H1 (cell line): ENCODE measurements around the gene PLEKHG5. TPM values are rescaled to one million over a fixed set of nuclear protein-coding genes. Genes with fewer than 3 reads are reported as not detected.

Source experiments
- CTCF ChIA-PET: fragments of 300-600 bp; sonication (Branson Sonifier 250); formaldehyde crosslinking; loops from one replicate; lab custom pipeline; 2021; ENCODE audit not compliant: partially characterized antibody; lab: Charles Lee
- POLR2A ChIA-PET: fragments of 300-600 bp; sonication (Branson Sonifier 250); formaldehyde crosslinking; loops from one replicate; lab custom pipeline; 2021; ENCODE audit warnings: inconsistent platforms; ENCODE audit not compliant: partially characterized antibody; lab: Charles Lee
- DNase-seq, 2 experiments: peaks; one replicate each; pipeline versions ENCODE4 v3.0.0 to v3.0.0-alpha.2; 2010 to 2022; ENCODE audit warnings: low spot score in 2 of 2, low read depth in 1 of 2, mixed read lengths in 1 of 2
- FAIRE-seq: peaks from 2 replicates; lab custom pipeline; 2011; peaks lifted over from hg19 to GRCh38; lab: Jason Lieb, UNC
- H2AFZ ChIP-seq: 2 replicates; pipeline ENCODE4 v1.8.1; 2012; ENCODE audit warnings: low read length, inconsistent platforms
- H2AK5ac ChIP-seq: 2 replicates; pipeline ENCODE4 v1.6.1; 2013; ENCODE audit warnings: low read depth, low read length
- H2BK120ac ChIP-seq: replicated peaks from 2 replicates; pipeline ENCODE3; 2013; ENCODE audit warnings: low read depth, low read length, inconsistent platforms
- H2BK12ac ChIP-seq: 2 replicates; pipeline ENCODE4 v1.6.1; 2013; ENCODE audit warnings: low read depth, low read length
- H2BK15ac ChIP-seq: 2 replicates; pipeline ENCODE4 v1.6.1; 2013; ENCODE audit warnings: low read length
- H2BK20ac ChIP-seq: 2 replicates; pipeline ENCODE4 v1.6.1; 2013; ENCODE audit warnings: low read length
- H2BK5ac ChIP-seq: 2 replicates; pipeline ENCODE4 v1.6.1; 2013; ENCODE audit warnings: low read depth, low read length
- H3K14ac ChIP-seq: 2 replicates; pipeline ENCODE4 v1.6.1; 2013; ENCODE audit warnings: inconsistent platforms; ENCODE audit not compliant: insufficient read length
- H3K18ac ChIP-seq: 2 replicates; pipeline ENCODE4 v1.6.1; 2013; ENCODE audit warnings: low read length; ENCODE audit errors: extremely low read depth
- H3K23ac ChIP-seq: 2 replicates; pipeline ENCODE4 v1.6.1; 2013; ENCODE audit warnings: inconsistent platforms; ENCODE audit not compliant: insufficient read length
- H3K23me2 ChIP-seq: 2 replicates; pipeline ENCODE4 v1.6.1; 2013; ENCODE audit warnings: low read depth, low read length
- H3K27ac ChIP-seq: 2 replicates; pipeline ENCODE4 v1.6.1; 2011; ENCODE audit warnings: low read depth, low read length, inconsistent platforms
- H3K27me3 ChIP-seq, 4 experiments: replicated peaks in 1 of 4; 1 replicate in 1 of 4; 2 replicates in 3 of 4; pipeline versions ENCODE4 v1.6.1 to v1.8.1; 2011 to 2013; ENCODE audit warnings: low read length in 3 of 4, mild to moderate bottlenecking in 3 of 4, inconsistent platforms in 2 of 4, mixed read lengths in 2 of 4, moderate library complexity in 1 of 4; ENCODE audit not compliant: control insufficient read depth in 3 of 4, insufficient read depth in 3 of 4; ENCODE audit errors: extremely low read depth in 1 of 4
- H3K36me3 ChIP-seq, 4 experiments: 2 replicates each; pipeline versions ENCODE4 v1.6.1 to v1.8.1; 2011 to 2013; ENCODE audit warnings: mild to moderate bottlenecking in 4 of 4, low read length in 3 of 4, moderate library complexity in 2 of 4, control low read depth in 1 of 4, inconsistent platforms in 1 of 4; ENCODE audit not compliant: insufficient read depth in 4 of 4, control insufficient read depth in 2 of 4
- H3K4ac ChIP-seq: replicated peaks from 2 replicates; pipeline ENCODE3; 2013; ENCODE audit warnings: low read length, low read depth, mixed read lengths, inconsistent platforms; ENCODE audit not compliant: insufficient read length
- H3K4me1 ChIP-seq, 4 experiments: replicated peaks in 1 of 4; 1 replicate in 1 of 4; 2 replicates in 3 of 4; pipeline versions ENCODE4 v1.6.1 to v1.8.1; 2011 to 2013; ENCODE audit warnings: low read length in 3 of 4, inconsistent platforms in 2 of 4, mixed read lengths in 1 of 4; ENCODE audit not compliant: insufficient read depth in 4 of 4, control insufficient read depth in 3 of 4
- H3K4me2 ChIP-seq, 2 experiments: 2 replicates each; pipeline versions ENCODE4 v1.6.1 to v1.8.1; 2011 to 2013; ENCODE audit warnings: low read depth in 2 of 2, low read length in 2 of 2, control low read depth in 1 of 2, inconsistent platforms in 1 of 2, mild to moderate bottlenecking in 1 of 2; ENCODE audit not compliant: insufficient read depth in 1 of 2
- H3K4me3 ChIP-seq, 4 experiments: fragments of 200-600, 300-600 bp in 1 of 4; sonication (generic), shearing (Covaris generic), sonication (Bioruptor Twin) in 1 of 4; 2 replicates each; pipeline versions ENCODE4 v1.5.1 to v1.8.1; 2011 to 2016; ENCODE audit warnings: low read length in 4 of 4, low read depth in 3 of 4, control low read depth in 2 of 4, inconsistent platforms in 2 of 4, mild to moderate bottlenecking in 2 of 4, mixed read lengths in 1 of 4, moderate library complexity in 1 of 4; ENCODE audit not compliant: insufficient read depth in 2 of 4; ENCODE audit errors: extremely low read depth in 1 of 4
- H3K56ac ChIP-seq: replicated peaks from 2 replicates; pipeline ENCODE3; 2013; ENCODE audit warnings: low read depth, mild to moderate bottlenecking, mixed read lengths, low read length, inconsistent platforms; ENCODE audit not compliant: insufficient read length
- H3K79me1 ChIP-seq: 2 replicates; pipeline ENCODE4 v1.6.1; 2013; ENCODE audit warnings: low read depth, low read length, control low read depth
- H3K79me2 ChIP-seq, 2 experiments: 2 replicates each; pipeline versions ENCODE4 v1.6.1 to v1.8.1; 2012 to 2013; ENCODE audit warnings: low read length in 2 of 2, mild to moderate bottlenecking in 2 of 2, inconsistent platforms in 1 of 2; ENCODE audit not compliant: insufficient read depth in 2 of 2, control insufficient read depth in 1 of 2
- H3K9ac ChIP-seq, 4 experiments: replicated peaks in 1 of 4; 1 replicate in 1 of 4; 2 replicates in 3 of 4; pipeline versions ENCODE4 v1.6.1 to v1.8.1; 2011 to 2013; ENCODE audit warnings: low read depth in 3 of 4, low read length in 3 of 4, control low read depth in 2 of 4, mild to moderate bottlenecking in 2 of 4, moderate library complexity in 2 of 4, inconsistent platforms in 1 of 4; ENCODE audit errors: extremely low read depth in 1 of 4
- H3K9me3 ChIP-seq, 2 experiments: 2 replicates each; pipeline versions ENCODE4 v1.6.1 to v1.8.1; 2012 to 2013; ENCODE audit warnings: mild to moderate bottlenecking in 2 of 2, moderate library complexity in 2 of 2, control low read depth in 1 of 2, inconsistent platforms in 1 of 2, low read depth in 1 of 2, low read length in 1 of 2, mixed read lengths in 1 of 2; ENCODE audit not compliant: insufficient read depth in 2 of 2
- H4K20me1 ChIP-seq, 2 experiments: replicated peaks in 1 of 2; 2 replicates each; pipeline versions ENCODE3 to v1.8.1; 2011 to 2013; ENCODE audit warnings: inconsistent platforms in 2 of 2, low read length in 2 of 2, mild to moderate bottlenecking in 1 of 2; ENCODE audit not compliant: insufficient read depth in 2 of 2, control insufficient read depth in 1 of 2
- H4K5ac ChIP-seq: 2 replicates; pipeline ENCODE4 v1.6.1; 2013; ENCODE audit warnings: low read length, low read depth, mixed read lengths, inconsistent platforms; ENCODE audit not compliant: insufficient read length
- H4K8ac ChIP-seq: 2 replicates; pipeline ENCODE4 v1.8.0; 2013; ENCODE audit warnings: mild to moderate bottlenecking, moderate library complexity, low read length, inconsistent platforms; ENCODE audit not compliant: insufficient read depth; ENCODE audit errors: extremely low read depth
- H4K91ac ChIP-seq: replicated peaks from 2 replicates; pipeline ENCODE3; 2013; ENCODE audit warnings: low read length, mixed read lengths, inconsistent platforms; ENCODE audit not compliant: insufficient read length
- BACH1 ChIP-seq: IDR thresholded peaks from 2 replicates; pipeline ENCODE4 v1.6.1; 2012; ENCODE audit warnings: low read length, improper control_type of control experiment
- CHD2 ChIP-seq: IDR thresholded peaks from 2 replicates; pipeline ENCODE4 v1.6.1; 2012; ENCODE audit warnings: low read length, improper control_type of control experiment
- EGR1 ChIP-seq: IDR thresholded peaks from 2 replicates; pipeline ENCODE4 v1.6.1; 2011; ENCODE audit warnings: low read depth, low read length, borderline replicate concordance
- EP300 ChIP-seq, 2 experiments: IDR thresholded peaks; 1 replicate in 1 of 2; 2 replicates in 1 of 2; pipeline ENCODE4 v1.6.1; 2011 to 2012; ENCODE audit warnings: low read depth in 2 of 2, low read length in 2 of 2, mild to moderate bottlenecking in 2 of 2, borderline replicate concordance in 1 of 2, inconsistent platforms in 1 of 2, moderate library complexity in 1 of 2
- FOSL1 ChIP-seq: IDR thresholded peaks from 2 replicates; pipeline ENCODE4 v1.6.1; 2011; ENCODE audit warnings: mild to moderate bottlenecking, low read depth, low read length, moderate library complexity; ENCODE audit not compliant: insufficient read depth
- NRF1 ChIP-seq: IDR thresholded peaks from 2 replicates; pipeline ENCODE4 v1.6.1; 2011; ENCODE audit warnings: mild to moderate bottlenecking, low read depth, low read length, improper control_type of control experiment
- POU5F1 ChIP-seq: IDR thresholded peaks from 2 replicates; pipeline ENCODE4 v1.6.1; 2011; ENCODE audit warnings: low read depth, mild to moderate bottlenecking, low read length, moderate library complexity
- SP2 ChIP-seq: IDR thresholded peaks from 2 replicates; pipeline ENCODE4 v1.6.1; 2012; ENCODE audit warnings: mild to moderate bottlenecking, low read length, inconsistent platforms
- SP4 ChIP-seq: IDR thresholded peaks from 2 replicates; pipeline ENCODE4 v1.6.1; 2012; ENCODE audit warnings: low read length, inconsistent platforms
- SRF ChIP-seq: IDR thresholded peaks from 2 replicates; pipeline ENCODE4 v1.6.1; 2011; ENCODE audit warnings: mild to moderate bottlenecking, low read depth, low read length, moderate library complexity
- SUZ12 ChIP-seq: fragments of 200-600 bp; sonication (generic); IDR thresholded peaks from 2 replicates; pipeline ENCODE4 v1.6.1; 2012; ENCODE audit warnings: mild to moderate bottlenecking, inconsistent platforms, low read length, moderate library complexity, mixed read lengths
- TBP ChIP-seq: IDR thresholded peaks from 2 replicates; pipeline ENCODE4 v1.6.1; 2011; ENCODE audit warnings: low read depth, low read length, improper control_type of control experiment
- ZNF274 ChIP-seq: IDR thresholded peaks from 2 replicates; pipeline ENCODE4 v1.7.0; 2012; ENCODE audit warnings: low read length, borderline replicate concordance; ENCODE audit errors: extremely low read depth
- WGBS, 2 experiments: shearing (Covaris generic) in 1 of 2; methylation state at CpG; one replicate each; pipeline versions ENCODE4 v1.1.6 to v1.1.7; 2013 to 2015; ENCODE audit warnings: low lambda C conversion rate in 2 of 2, mixed read lengths in 2 of 2, inconsistent platforms in 1 of 2, low coverage in 1 of 2, missing lambda C conversion rate in 1 of 2; ENCODE audit not compliant: insufficient replicate concordance in 2 of 2, insufficient coverage in 1 of 2, insufficient read length in 1 of 2; ENCODE audit errors: extremely low coverage in 1 of 2, missing lambda C conversion rate in 1 of 2; 5-methylcytosine and 5-hydroxymethylcytosine counted together
- polyA plus RNA-seq, 7 experiments: library from polyadenylated mRNA; depleted of rRNA in 3 of 7; stranded (reverse) in 5 of 7; unstranded in 2 of 7; fragments of >200 nt in 5 of 7; fragments of 200-250 nt in 2 of 7; gene quantifications; 1 replicate in 5 of 7; 2 replicates in 1 of 7; 4 replicates in 1 of 7; pipeline versions ENCODE4 v1.2.1 to v1.2.3, GENCODE V29; 2011 to 2013; ENCODE audit warnings: missing spikeins in 2 of 7, mixed read lengths in 2 of 7
- total RNA-seq: library from RNA; stranded (reverse); fragmentation: NEBNext Ultra II Directional; extraction: Animal tissue kit (Norgen Biotek cat#: 25700); gene quantifications from 2 replicates; pipeline ENCODE4 v1.2.1, GENCODE V29; 2021

The PLEKHG5 gene
- total and polyA plus RNA-seq, 2 of the 8 experiments (the other 6 are each of a cell fraction or from before 2014, with no cell fraction given): 10.4 to 13.8 TPM

DNA sequence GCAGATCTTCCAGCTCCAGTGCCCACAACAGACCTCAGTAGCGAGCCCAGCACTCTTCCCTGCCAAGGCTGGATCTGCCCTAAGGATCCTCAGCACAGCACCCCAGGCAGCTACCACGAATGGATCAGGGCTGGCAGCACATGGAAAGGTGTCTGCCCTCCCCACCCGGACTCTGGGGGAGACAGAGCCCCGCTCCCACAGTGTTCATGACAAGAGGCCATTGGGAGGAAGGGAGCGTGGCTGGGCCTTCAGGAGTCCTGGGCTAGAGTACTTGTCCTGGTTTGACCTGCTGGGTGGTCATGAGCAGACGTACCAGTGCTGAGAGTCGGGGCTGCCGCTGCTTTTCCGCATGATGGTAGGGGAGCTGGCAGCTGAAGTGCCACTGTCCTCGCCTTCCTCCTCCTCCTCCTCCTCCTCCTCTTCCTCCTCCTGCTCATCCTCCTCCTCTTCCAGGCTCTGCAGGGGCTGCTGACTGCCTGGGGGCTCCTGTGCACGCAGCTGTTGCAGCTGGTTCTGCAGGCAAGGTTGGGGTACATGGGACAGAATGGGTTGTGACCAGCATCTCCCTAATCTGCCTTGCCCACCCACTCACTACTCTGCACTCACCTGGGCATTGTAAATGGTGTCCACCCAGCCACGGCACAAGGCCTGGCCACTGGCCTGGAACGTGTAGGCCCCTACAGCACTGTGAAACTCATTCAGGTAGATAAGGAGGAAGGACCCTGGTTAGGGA is 22.6 kb downstream of the PLEKHG5 start:
- Histone ChIP-seq H2AK5ac (no peak overlapping the region), H3K27me3 (peaks cover 0 to 7% (median 3%) of the 10 kb centered on the region in 4 experiments; a peak in 2 of 7 replicates), H3K56ac (no peak overlapping the region), H3K27ac (no peak overlapping the region), H4K8ac (no peak overlapping the region), H2AFZ (no peak overlapping the region), H2BK20ac (no peak overlapping the region), H3K9ac (no peak overlapping the region), H2BK15ac (no peak overlapping the region), H4K20me1 (peaks cover 5 to 12% of the 10 kb centered on the region in 2 experiments), H4K91ac (no peak overlapping the region), H2BK120ac (no peak overlapping the region), H3K79me1 (no peaks in the 10 kb centered on the region), H3K18ac (no peak overlapping the region), H3K14ac (no peak overlapping the region), H3K4ac (no peak overlapping the region), H3K9me3 (no peaks in the 10 kb centered on the region), H3K4me2 (no peak overlapping the region), H2BK5ac (peak overlapping the region; percentile 24; the same call in 1 of the 2 replicates), H3K36me3 (peaks cover 5 to 24% (median 11%) of the 10 kb centered on the region in 4 experiments; a peak in 5 of 8 replicates), H3K79me2 (no peaks in the 10 kb centered on the region), H3K4me1 (peaks cover 0 to 15% (median 10%) of the 10 kb centered on the region in 4 experiments; a peak in 6 of 7 replicates), H2BK12ac (no peak overlapping the region), H3K23me2 (no peaks in the 10 kb centered on the region; the same call in 1 of the 2 replicates), H3K4me3 (no peak overlapping the region), H3K23ac (no peak overlapping the region), H4K5ac (no peak overlapping the region)
- no peak for FAIRE-seq
- DNase-seq: no peak
- CTCF ChIA-PET: interaction anchor here (1.0 to 6.1 kb wide), 11 partner anchors 8 to 45 kb away, joined by 3 to 37 read pairs (median 13); no protein-coding TSS in a partner anchor
- POLR2A ChIA-PET: interaction anchor here (0.5 to 13.7 kb wide), 3 partner anchors 18 to 309 kb away, joined by 3 to 123 read pairs (median 3); no protein-coding TSS in a partner anchor
- 90% methylated on average over 11 of the region's 13 CpGs; no CpG with 5 or more reads in 1 of the 2 experiments for WGBS, 2 experiments
- TF ChIP-seq FOSL1 (no peak), POU5F1 (no peak), CHD2 (no peak), SP4 (no peak), EGR1 (no peak), SP2 (no peak), ZNF274 (no peak), BACH1 (no peak), SUZ12 (no peak), TBP (no peak), SRF (no peak), NRF1 (no peak), EP300 (IDR thresholded peaks at IDR 0.05; ENCODE audit: borderline replicate concordance in 1 of 2, low read depth in 2 of 2, low read length in 2 of 2) (no peak)
